ENCODE data around the gene CCT6B. TPM values are rescaled to one million over a fixed set of nuclear protein-coding genes. Genes with fewer than 3 reads are reported as not detected.

CCT6B gene
- total and polyA plus RNA-seq, 2 of the 13 experiments (the other 11 are each of a cell fraction or from before 2014, with no cell fraction given): 0.41 to 1.4 TPM

GRCh38 chr17:34980353-34980680 is 19.1 kb upstream of the CCT6B start, which contains the start of gene LIG3 (continued):
- no peak for TF ChIP-seq PRDM4 (CRISPR knock-in tag; IDR thresholded peaks at IDR 0.05; ENCODE audit: borderline replicate concordance)
- peak; percentile 69; the same call in 1 of the 2 replicates for TF ChIP-seq ERF (CRISPR knock-in tag; IDR thresholded peaks at IDR 0.05)
- no peak for TF ChIP-seq E2F5 (CRISPR knock-in tag; conservative IDR thresholded peaks at IDR 0.05)
- peak in 1 of 2 experiments; percentile 62; a peak in 1 of 4 replicates for TF ChIP-seq ATF4 (CRISPR knock-in tag; IDR thresholded peaks at IDR 0.05)
- TF ChIP-seq ATF7-NPFF (CRISPR knock-in tag; IDR thresholded peaks at IDR 0.05; ENCODE audit: low read depth): peak; percentile 65
- no peak for TF ChIP-seq NR2F2 (IDR thresholded peaks at IDR 0.05; ENCODE audit: borderline replicate concordance, low read depth)
- TF ChIP-seq NFE2L2 (IDR thresholded peaks at IDR 0.05; ENCODE audit: low read length): no peak
- no peak for TF ChIP-seq SP4 (CRISPR knock-in tag; IDR thresholded peaks at IDR 0.05)
- TF ChIP-seq SUZ12 (IDR thresholded peaks at IDR 0.05; ENCODE audit: low read depth, low read length): no peak
- no peak for TF ChIP-seq SRSF9 (IDR thresholded peaks at IDR 0.05; ENCODE audit: borderline replicate concordance, insufficient read depth, low read depth, low read length, poor library complexity, severe bottlenecking)
- no peak for TF ChIP-seq ZC3H4 (CRISPR knock-in tag; IDR thresholded peaks at IDR 0.05; ENCODE audit: borderline replicate concordance)
- no peak for TF ChIP-seq ZNF775 (CRISPR knock-in tag; IDR thresholded peaks at IDR 0.05; ENCODE audit: borderline replicate concordance)
- TF ChIP-seq UBTF (CRISPR knock-in tag; IDR thresholded peaks at IDR 0.05): peak; percentile 42; the same call in 1 of the 2 replicates
- TF ChIP-seq DPF2 (CRISPR knock-in tag; IDR thresholded peaks at IDR 0.05; ENCODE audit: borderline replicate concordance, low read depth): no peak
- TF ChIP-seq RFXAP (CRISPR knock-in tag; IDR thresholded peaks at IDR 0.05; ENCODE audit: borderline replicate concordance): peak; percentile 51; the same call in 1 of the 2 replicates
- peak; percentile 57; the same call in 1 of the 2 replicates for TF ChIP-seq ZBTB38 (CRISPR knock-in tag; IDR thresholded peaks at IDR 0.05)
- no peak for TF ChIP-seq RFX3 (CRISPR knock-in tag; IDR thresholded peaks at IDR 0.05)
- TF ChIP-seq ZNF432 (CRISPR knock-in tag; IDR thresholded peaks at IDR 0.05; ENCODE audit: borderline replicate concordance): no peak
- TF ChIP-seq RFXANK (CRISPR knock-in tag; IDR thresholded peaks at IDR 0.05): no peak
- no peak for TF ChIP-seq CBX2 (IDR thresholded peaks at IDR 0.05; ENCODE audit: low read depth, low read length)
- TF ChIP-seq CBX2 (CRISPR knock-in tag; IDR thresholded peaks at IDR 0.05; ENCODE audit: low read depth): no peak
- TF ChIP-seq GATA4 (IDR thresholded peaks at IDR 0.05; ENCODE audit: borderline replicate concordance, low read depth): peak; percentile 45; the same call in 1 of the 2 replicates
- TF ChIP-seq ZNF12 (CRISPR knock-in tag; IDR thresholded peaks at IDR 0.05): no peak
- 0 out of 2 replicates have a peak, but pooled peaks have one; percentile 31 for TF ChIP-seq CREBL2 (CRISPR knock-in tag; IDR thresholded peaks at IDR 0.05; ENCODE audit: borderline replicate concordance)
- TF ChIP-seq ZNF251 (CRISPR knock-in tag; IDR thresholded peaks at IDR 0.05): no peak
- TF ChIP-seq ZFP41 (CRISPR knock-in tag; IDR thresholded peaks at IDR 0.05; ENCODE audit: borderline replicate concordance): no peak
